GM21381 (cell line): ENCODE measurements around the gene CADM2.
"Not testable (repeated sequence)": the region's sequence is repeated elsewhere in the genome, so short reads cannot be mapped to it uniquely, and the experiment has no call there.

ENCODE experiments used
- ATAC-seq: cut with Tn5 transposase; IDR thresholded peaks from one replicate; pipeline ENCODE4 v1.9.1; 2021; ENCODE audit warnings: mild to moderate bottlenecking, moderate library complexity; ENCODE audit not compliant: unreplicated experiment

CADM2 gene

GRCh38 chr3:85890043-85890555 lies 931.3 kb downstream of the CADM2 start:
- ATAC-seq, result no peak

- ATAC-seq, result no peak
These were observed 944.6 kb downstream of the CADM2 start for GRCh38 chr3:85903434-85903833.

GRCh38 chr3:85912980-85913379 lies 954.2 kb downstream of the CADM2 start:
- ATAC-seq, result no peak

GRCh38 chr3:85922374-85922773 lies 963.6 kb downstream of the CADM2 start:
- ATAC-seq, result no peak

GRCh38 chr3:85930718-85931117 lies 971.9 kb downstream of the CADM2 start:
- ATAC-seq, result no peak

- no peak for ATAC-seq
These were observed 974.5 kb downstream of the CADM2 start for GRCh38 chr3:85933326-85933725.

- no peak for ATAC-seq
These were observed 976.4 kb downstream of the CADM2 start for GRCh38 chr3:85935171-85935570.

- no peak for ATAC-seq
These were observed 980.3 kb downstream of the CADM2 start for GRCh38 chr3:85939074-85939482.

GRCh38 chr3:85950435-85950834 lies 991.6 kb downstream of the CADM2 start:
- no peak for ATAC-seq

- no peak for ATAC-seq
These were observed 1002.0 kb downstream of the CADM2 start for GRCh38 chr3:85960793-85961192.

GRCh38 chr3:85977615-85978338 lies 1019.0 kb downstream of the CADM2 start:
- no peak for ATAC-seq

- ATAC-seq, result no peak
These were observed 1020.2 kb downstream of the CADM2 start for GRCh38 chr3:85979034-85979433.

GRCh38 chr3:85989581-85989980 lies 1030.8 kb downstream of the CADM2 start:
- ATAC-seq, result not testable (repeated sequence)

- ATAC-seq, result no peak
These were observed 1070.8 kb downstream of the CADM2 start for GRCh38 chr3:86029590-86029989.

- ATAC-seq, result no peak
These were observed 1079.1 kb downstream of the CADM2 start for GRCh38 chr3:86037916-86038315.

- no peak for ATAC-seq
These were observed 1087.8 kb downstream of the CADM2 start for GRCh38 chr3:86046436-86047136.

- no peak for ATAC-seq
These were observed 1088.4 kb downstream of the CADM2 start for GRCh38 chr3:86047161-86047560.

- no peak for ATAC-seq
These were observed 1092.3 kb downstream of the CADM2 start for GRCh38 chr3:86051058-86051457.

GRCh38 chr3:86056032-86056431 lies 1097.2 kb downstream of the CADM2 start:
- no peak for ATAC-seq

GRCh38 chr3:86056962-86057361 lies 1098.2 kb downstream of the CADM2 start:
- ATAC-seq, result no peak

GRCh38 chr3:86073799-86074198 lies 1115.0 kb downstream of the CADM2 start:
- no peak for ATAC-seq

GRCh38 chr3:86087160-86087871 lies 1128.5 kb downstream of the CADM2 start:
- ATAC-seq, result no peak
